GM21528 (cell line): ENCODE data around the gene LRMDA.

Experiments used
- ATAC-seq: cut with Tn5 transposase; IDR thresholded peaks from one replicate; pipeline ENCODE4 v1.9.1; 2021; ENCODE audit warnings: mild to moderate bottlenecking, moderate library complexity; ENCODE audit not compliant: unreplicated experiment, low FRiP score

The LRMDA gene

GRCh38 chr10:75793848-75794247, 362.4 kb downstream of the LRMDA start:
- ATAC-seq: no peak

- ATAC-seq: no peak
These were observed 369.7 kb downstream of the LRMDA start for GRCh38 chr10:75801121-75801520.

GRCh38 chr10:75801661-75802060, 370.2 kb downstream of the LRMDA start:
- ATAC-seq: no peak

DNA sequence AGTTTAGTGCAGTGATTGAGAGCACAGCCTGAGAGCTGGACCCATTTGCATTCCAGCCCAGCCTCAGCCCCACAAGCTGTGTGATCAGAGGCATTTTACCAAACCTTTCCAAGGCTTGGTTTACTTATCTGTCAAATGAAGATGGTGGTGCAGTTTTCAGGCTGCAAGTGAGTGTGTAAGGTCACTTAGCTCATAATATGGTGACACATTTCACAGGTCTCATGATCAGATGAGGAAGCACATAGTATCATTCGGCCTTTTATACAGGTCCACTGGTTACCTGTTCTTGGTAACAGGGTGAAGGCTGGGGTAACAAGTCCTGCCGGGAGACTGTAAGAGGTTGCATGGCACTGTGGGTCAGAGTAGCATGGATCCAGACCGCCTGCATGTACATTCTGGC, 371.7 kb downstream of the LRMDA start:
- no peak for ATAC-seq

DNA sequence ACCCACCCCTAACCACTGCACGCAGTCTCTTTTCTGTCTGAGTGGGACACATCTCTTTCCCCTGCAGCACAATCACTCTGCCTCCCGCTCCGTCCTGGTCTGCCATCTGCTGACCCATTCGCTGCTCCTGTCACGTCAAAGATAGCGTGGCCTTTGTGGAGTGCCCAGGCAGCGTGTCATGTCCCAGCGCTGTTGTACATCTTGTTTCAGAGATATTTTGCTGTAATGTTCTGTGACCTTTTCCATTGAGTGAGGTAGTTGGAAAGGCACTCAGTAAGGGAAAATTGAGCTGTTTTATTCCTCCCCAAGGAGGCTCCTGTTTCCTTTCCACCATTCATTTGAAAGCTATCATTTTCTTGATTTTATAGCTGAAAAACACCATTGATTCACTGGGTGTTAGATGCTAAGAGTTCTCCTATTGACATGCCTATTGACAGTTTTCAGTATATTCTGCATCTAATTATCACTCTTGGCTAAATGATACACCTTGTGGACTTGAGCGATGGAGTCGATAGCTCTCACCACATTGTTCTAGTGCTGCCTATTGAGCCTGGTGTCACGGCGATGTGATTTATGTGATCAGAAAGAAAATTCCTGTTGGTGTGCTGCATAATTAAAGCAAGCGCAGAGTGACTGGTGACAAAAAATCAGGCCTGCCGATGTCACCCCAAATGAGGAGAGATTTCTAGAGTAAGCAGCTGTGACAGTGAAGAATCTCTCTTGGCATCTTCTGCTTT, 372.6 kb downstream of the LRMDA start:
- no peak for ATAC-seq

GRCh38 chr10:75806186-75806585, 374.8 kb downstream of the LRMDA start:
- ATAC-seq: no peak

DNA sequence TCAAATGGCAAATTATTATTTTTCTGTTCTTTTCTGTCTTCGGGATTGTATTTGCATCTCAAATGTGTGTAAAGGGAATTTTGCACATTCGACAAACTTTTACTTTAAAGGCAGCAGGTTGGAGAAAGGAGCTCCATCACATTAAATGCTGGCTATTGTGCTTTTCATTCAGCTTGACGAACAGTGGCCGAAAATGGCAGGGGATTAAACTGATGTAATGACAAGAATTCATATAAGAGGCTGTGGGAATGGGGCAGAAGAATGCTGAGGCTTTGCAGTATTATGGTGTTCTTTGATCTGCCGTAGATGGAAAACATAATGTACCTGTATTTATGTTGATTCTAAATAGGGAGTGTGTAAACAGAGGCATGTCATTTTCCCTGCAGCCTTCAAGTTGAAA, 376.0 kb downstream of the LRMDA start:
- ATAC-seq: no peak

DNA sequence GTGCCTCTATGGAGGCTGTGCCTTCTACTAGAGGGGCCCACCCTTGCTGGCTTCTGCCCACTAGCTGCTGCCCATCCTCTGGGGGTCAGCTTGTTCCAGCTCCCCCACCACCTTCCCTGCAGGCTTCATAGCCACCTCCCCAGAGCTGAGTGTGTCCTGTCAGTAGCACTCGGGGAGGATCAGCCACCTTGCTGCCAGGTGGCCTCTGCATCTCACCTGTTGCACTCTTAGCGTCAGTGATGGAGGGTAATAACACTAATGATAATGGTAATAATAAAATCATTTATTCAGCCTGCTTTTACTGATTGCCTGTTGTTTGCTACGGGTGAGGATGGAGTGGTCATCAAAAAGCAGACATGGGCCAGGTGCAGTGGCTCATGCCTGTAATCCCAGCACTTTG, 377.6 kb downstream of the LRMDA start:
- no peak for ATAC-seq

DNA sequence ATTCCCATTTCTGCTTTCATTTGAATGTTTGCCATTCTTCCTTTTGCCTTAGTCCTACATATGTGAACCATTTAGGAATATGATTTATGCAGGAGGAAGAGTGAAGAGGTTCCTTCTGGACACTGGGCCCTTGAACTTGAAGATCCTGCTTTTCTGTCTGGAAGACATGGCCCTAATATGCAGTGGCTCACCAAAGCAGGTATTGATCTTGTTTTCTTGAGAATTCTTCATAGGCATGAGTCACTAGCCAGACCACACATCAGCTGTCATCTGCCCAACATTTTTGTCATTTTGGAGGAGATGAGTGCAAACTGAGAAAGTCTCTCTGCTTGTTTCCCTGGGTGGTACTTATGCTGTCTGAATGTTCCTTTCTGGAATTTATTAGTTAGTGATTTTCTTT, 382.6 kb downstream of the LRMDA start:
- no peak for ATAC-seq

GRCh38 chr10:75815066-75815465, 383.6 kb downstream of the LRMDA start:
- no peak for ATAC-seq

DNA sequence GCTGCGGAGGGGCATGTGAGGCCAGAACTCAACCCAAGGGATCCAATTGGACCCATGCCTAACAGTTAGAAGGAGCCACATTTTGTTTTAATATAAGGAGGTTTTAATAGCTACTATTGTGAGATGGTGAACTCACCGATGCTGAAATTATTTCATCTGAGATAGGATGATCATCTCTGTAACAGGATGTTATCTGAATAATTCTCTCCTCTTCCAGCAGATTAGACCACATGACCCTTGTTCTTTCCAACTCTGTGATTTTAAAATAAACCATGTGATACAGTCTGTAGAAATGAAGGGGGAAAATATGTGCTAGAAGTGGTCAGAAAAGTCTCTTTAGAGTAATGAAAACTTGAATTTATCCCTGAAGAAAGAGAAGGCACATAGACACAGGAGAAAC, 385.8 kb downstream of the LRMDA start:
- no peak for ATAC-seq

GRCh38 chr10:75818552-75818951, 387.1 kb downstream of the LRMDA start:
- ATAC-seq: no peak

- ATAC-seq: no peak
These were observed 393.8 kb downstream of the LRMDA start for GRCh38 chr10:75825235-75825634.

GRCh38 chr10:75825661-75826060, 394.2 kb downstream of the LRMDA start:
- no peak for ATAC-seq

DNA sequence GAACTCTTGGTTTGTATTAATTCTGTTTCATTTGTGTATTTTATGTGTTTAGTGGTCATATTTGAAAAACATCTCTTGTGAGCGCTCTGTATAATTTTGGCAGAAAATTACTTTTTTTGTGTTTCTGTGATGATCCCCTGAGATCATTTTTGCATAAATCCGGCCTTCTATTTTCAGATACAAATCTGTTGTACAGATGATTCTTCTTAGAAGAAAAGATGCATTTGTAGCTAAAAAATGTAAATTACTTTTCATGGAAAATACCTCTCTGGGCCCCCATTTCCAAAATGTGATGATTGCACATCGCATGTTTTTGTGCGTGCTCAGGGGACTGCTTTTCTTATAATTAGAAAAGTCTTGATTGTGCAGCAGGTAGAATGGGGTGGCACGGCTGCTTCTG, 395.4 kb downstream of the LRMDA start:
- ATAC-seq: no peak

- ATAC-seq: no peak
These were observed 396.2 kb downstream of the LRMDA start for GRCh38 chr10:75827587-75828021.

DNA sequence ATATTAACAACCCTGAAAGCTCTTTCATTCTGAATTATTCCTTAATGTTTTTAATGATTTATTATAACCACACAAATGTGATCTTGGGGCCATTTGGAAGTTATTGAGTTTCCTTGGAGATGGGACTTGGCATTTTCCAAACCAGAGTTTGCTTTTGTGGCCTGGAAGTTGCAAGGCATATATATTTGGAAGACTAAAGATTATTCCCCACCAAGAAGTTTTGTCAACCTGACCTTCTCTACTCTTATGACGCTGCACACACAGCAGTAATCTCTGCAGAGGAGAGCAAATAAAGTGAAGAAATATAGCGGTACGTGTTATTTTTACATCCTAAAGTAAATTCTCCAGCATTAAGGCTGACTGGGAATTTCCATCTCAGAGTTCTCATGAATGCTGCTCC, 397.0 kb downstream of the LRMDA start:
- ATAC-seq: no peak

DNA sequence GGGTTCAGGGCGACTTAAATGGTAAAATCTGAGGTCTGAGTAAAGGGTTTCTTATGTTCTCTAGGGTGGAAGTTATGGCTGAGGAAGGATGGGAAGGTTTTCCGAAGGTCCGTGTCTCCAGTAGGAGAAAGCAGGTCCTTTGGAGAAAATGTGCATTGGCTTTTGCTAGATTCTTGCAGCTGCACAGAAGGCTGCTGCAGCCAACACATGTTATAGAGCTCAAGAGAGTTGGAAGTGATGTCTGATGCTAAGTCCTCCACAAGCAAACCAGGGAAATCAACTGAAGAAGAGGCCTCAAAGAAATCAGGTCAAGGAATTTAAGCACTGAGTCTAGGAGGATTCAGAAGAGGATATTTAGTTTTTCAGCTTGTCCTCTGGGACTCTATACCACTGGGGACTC, 404.6 kb downstream of the LRMDA start:
- no peak for ATAC-seq

GRCh38 chr10:75838486-75838885, 407.1 kb downstream of the LRMDA start:
- ATAC-seq: no peak

- ATAC-seq: no peak
These were observed 407.6 kb downstream of the LRMDA start for GRCh38 chr10:75839020-75839419.

GRCh38 chr10:75841266-75841665, 409.8 kb downstream of the LRMDA start:
- ATAC-seq: no peak

DNA sequence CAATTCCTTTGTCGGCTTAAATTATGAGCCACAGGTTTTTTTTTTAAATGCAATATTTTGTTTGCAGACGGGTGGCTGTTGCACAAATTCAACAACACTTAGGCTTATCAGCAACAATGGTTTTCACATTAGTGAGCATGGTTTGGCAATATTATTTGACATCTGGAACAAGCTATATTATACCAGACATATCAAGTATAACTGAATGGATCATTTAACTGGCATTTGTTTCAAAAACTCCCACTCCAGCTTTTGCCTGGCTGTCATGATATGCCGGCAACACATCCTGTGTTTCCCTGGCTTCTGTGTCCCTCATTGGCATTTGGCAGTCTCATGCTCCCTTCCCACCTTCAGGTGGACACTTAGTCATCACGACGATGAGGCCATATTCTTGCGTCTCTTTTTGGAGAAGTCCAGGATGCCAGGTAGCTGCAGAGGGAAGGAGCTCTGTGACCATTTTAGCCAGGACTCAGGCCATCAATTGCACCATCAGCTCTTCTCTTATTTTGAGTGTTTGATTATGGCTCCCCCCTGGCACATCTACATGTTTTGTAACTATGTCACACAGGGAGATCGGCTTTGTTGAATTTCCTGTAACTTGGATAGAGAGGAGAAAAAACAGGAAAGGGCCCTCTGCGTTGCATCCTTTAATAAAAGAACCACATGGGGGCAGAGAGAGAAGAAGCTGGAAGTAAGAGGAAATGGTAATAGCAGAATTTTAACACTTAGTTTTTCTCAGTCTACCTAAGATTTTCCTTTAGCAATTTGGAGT, 413.9 kb downstream of the LRMDA start:
- ATAC-seq: no peak
